Activated T-cell treated with anti-CD3 and anti-CD28 coated beads for 1 hour (primary cell): Measurements from ENCODE around the gene VSX1.

ENCODE experiments used
- DNase-seq: peaks from one replicate; pipeline ENCODE4 v3.0.0-alpha.2; 2020; ENCODE audit warnings: low read depth

VSX1 gene

DNA sequence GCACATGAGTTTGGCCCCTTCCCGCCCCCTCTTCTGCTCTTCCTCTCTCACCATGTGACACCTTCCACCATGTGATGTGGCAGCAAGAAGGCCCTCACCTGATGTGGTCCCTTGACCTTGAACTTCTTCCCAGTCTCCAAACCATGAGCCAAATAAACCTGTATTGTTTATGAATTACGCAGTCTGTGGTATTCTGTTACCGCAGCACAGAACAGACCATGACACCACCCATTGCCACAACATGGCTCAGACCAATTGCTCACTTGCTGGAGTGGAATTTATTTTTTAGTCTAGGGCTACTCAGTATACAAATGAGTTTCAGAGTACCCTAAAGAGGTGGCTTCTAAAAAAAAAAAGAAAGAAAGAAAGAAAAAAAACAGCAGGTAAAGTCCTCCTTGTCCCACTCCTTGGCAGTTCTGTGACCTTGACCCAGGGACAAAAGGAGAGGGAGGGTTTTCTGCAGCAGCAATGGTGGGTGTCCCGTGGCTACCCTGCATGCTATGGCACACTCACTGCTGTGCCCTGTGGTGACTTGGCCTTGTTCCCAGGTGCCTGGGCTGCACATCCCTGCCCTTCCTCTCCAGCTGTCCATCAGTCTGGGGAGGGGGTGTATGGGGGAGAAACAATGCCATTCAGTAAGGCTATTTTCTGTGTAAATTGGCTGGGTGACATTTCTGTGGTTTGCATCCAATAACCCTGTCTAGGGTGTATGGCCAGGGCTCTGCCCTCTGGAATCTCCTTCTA lies 5.4 kb upstream of the VSX1 start:
- DNase-seq, result no peak

DNA sequence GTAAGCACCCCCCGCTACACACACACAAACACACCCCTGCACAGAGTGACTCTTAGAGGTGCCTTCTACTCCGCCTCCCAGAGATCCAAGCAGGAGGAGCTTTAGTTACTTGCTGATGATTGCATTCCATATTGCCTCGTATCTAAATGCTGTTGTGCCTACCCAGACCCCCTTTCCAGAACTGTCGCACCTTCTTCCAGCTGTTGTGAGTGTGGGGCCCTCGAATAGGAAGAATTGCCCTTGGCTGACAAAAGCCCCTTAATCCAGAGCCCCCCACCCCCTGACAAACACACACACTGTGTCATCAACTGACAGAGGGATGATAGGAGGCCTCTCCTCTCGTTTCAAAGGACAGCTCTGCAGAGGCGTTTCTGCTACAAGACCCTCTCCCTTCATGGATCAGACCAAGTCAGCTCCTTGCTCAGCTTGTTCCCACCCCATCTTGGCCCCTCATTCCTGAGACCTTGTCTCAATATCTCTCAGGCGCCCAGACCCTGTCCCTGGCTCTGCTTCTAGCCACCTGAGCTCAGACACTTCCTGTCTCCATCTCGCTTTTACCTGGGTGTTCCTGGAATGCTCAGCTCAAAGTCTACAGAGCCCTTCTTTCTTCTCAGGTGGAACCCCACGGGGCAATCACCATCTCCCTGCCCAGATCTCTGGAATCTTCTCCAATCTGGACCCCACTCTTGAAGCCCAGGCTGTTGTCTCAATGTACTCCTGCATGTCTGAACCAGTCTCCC lies 4.0 kb upstream of the VSX1 start:
- DNase-seq, result no peak

DNA sequence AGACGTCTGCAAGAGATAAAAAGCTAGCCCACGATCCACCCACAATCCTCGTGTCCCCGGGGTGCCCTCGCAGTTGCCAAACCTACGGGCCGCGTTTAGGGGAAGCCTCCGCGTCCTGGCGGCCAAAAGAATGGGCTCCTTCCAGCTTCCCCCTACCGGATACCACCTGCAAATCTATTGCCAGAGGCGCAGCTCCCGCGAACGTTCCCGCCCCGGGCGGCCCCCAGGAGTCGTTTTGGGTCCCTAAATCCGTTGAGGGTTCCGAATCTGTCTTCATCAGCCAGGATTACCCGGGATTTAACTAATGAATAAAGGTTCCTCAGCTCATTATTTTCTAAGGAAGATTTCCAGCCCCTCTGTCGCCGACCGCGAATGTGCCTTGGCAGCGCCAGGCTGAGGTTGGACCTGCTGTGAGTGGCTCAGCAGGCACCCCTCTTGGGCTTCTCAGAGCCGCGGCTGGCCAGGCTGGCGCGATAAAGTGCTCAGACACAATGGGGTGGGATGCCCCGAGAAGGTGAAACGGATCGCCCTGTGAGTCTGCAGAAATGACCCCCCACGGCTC lies 2.8 kb upstream of the VSX1 start:
- no peak for DNase-seq

DNA sequence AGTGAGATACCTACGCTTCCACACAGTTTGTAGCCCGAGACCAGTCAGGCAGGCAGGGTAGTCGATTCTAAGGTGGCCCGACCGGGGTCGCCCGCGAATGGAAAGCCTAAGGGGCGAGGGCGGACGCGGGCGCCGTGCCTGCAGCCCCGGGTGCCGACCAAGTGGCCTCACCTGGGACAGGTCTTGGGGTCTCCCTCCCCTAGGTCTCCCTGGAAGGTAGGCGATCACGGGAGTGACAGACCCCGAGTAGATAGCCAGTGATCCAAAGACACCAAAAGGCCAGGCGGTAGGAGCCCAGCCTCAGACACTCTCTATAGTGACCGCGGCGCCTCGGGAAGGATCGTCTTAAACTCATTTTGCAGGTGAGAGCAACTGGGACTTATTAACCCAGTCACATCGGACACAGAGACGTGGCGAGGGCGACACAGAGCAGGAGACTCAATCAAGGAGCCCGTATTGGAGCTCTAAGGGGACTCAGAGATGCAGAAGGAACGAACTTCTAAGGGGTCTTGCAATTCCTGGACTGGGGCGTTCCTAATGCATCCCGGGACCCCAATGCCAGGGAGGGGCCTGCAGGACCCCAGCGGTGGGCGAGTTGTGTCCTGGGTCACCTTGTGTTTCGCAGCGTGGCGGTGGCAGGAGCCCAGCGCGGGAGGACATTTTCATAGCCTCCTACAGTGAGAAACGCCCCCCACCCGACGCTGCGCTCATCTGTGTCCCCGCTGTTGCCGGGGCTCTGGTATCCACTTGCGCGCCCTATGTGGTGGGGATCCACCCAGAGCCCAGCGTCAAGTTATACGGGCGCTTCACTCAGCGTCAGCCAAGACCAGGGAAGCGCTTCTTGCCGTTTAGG lies 2.1 kb upstream of the VSX1 start:
- DNase-seq, result no peak

DNA sequence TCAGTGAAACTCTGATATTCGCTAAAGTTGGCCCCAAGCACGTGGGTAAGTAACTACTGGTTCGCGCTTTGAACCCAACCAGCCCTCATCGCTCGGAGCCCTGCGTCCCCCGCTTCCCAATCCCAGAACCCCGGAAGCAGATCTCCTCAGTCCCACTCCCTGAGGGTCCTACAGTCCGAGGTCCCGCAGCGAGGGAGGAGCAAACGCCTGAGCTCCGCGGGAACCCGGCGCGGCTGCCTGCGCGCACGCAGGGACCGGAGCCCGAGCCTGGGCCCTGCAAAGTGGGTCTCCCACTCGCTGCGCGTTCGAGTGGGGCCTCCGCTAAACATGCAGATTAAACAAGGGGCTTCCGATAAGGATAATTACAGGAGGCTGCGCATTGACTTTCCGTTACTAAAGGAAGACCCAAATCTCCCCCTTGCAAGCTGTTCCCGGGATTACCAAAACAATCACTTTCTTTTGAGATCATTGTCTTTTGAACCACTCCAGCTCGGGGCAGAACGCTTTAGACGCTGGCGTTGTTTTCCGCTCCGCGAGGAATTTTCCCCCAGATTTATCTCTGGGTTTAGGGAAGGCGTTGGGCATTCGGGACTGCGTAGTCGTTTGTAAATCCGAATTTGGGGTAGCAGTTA lies 1.3 kb upstream of the VSX1 start:
- no peak for DNase-seq

DNA sequence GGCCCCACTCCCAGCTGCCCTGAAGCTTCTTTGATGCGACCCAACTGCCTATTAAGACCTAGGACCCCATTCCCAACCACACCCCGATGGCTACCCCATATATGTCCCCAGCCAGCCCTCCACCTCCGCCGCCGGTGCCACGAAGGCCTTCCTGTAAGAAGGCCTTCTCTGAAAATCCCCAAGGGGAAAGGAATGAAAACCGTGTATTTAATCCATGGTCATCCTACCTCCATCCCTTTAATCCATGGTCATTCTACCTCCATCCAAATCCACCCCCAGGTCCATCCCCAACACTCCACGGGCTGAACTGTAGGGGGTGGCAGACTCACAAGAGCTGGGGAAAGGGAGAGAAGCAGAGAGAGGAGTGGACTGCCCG lies 545 bp upstream of the VSX1 start:
- DNase-seq, result no peak

DNA sequence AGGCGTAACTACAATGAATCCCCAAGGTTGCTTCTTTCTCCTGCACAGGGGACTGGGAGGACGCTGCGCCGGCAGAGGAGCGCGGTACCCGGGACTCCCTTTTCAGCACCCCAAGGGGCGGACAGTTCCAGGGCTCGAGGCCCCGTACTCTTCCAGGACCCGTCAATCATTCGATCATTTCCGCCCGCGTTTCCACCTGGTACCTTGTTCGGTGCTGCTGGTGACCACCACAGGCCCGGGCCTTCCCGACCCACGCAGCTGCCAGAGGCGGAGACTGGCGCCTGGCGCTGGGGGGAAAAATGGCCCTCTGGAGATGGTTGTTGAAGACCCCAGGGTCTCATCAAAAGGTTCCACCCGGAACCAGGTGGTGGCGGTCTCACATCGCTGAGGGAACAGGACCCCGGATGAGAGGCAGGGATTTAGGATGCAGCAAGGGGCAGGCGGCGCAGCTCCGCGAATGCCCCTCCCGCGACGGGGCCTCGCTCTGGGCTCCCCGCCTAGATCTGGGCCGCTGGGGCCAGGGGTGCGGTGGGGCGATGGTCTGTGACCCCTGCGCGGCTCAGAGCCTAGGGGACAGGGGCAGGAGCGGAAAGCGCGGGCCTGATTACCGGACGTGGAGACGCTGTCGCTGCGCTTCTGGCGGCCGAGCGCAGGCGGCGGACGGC lies 744 bp downstream of the VSX1 start:
- no peak for DNase-seq

DNA sequence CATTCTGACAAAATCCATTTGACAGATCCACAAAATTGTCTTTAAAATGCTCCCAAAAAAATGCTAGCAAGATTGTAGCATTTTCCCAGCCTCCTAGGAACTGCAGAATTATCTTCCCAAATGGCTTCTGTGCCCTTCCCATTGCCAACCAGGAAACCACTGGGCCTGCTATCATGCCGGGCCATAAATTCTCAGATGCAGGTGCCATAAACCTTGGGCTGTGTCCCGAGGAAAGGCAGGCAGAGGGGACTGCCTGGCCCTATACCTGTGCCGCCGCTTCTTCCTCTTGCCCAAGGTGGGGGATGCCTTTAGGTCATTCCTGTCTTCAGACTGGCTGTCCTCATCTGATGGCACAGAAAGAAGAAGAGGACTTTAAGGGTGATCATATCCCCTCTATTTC lies 2.8 kb downstream of the VSX1 start:
- DNase-seq, result no peak

DNA sequence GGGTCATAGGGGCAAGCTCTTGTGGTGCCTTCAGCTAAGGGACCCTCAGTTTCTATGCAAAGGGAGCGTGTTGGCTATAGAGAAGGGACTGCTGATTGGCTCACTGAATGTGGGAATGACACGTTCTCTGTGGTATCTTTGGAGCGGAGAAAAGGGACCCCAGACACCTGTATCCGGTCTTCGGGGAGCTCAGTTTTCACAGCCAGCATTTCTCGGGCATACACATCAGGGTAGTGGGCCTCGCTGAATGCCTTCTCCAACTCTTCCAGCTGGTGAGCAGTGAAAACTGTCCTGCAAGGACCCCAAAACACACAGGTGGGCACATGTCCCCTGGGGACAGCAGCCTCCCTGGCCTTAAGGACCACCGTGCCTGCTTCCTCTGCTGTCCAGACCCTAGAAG lies 3.3 kb downstream of the VSX1 start:
- no peak for DNase-seq

DNA sequence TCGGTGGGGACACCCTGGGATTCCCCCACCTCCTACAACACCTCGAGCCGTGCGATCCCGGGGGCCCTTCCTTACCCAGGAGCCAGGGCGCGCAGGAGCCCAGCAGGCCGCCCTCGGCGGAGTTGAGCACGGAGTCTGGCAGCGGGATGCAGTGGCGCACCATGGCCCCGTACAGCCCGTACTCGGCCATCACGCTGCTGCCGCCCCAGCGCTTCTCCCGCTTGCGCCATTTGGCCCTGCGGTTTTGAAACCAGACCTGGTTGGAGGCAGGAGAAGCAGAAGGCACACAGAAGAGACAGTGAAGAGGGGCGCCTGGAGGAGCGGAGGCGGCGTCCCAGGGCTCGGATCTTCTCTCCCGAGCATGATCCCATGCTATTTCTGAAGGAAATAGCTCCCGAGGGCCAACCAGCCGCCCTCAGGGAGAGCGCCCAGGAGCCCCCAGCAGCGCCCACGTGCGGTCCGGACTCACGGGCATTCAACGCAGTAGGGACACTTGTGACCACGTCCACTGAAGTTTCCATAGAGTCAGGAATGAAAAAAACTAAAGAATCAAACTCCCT lies 4.3 kb downstream of the VSX1 start:
- DNase-seq, result no peak

DNA sequence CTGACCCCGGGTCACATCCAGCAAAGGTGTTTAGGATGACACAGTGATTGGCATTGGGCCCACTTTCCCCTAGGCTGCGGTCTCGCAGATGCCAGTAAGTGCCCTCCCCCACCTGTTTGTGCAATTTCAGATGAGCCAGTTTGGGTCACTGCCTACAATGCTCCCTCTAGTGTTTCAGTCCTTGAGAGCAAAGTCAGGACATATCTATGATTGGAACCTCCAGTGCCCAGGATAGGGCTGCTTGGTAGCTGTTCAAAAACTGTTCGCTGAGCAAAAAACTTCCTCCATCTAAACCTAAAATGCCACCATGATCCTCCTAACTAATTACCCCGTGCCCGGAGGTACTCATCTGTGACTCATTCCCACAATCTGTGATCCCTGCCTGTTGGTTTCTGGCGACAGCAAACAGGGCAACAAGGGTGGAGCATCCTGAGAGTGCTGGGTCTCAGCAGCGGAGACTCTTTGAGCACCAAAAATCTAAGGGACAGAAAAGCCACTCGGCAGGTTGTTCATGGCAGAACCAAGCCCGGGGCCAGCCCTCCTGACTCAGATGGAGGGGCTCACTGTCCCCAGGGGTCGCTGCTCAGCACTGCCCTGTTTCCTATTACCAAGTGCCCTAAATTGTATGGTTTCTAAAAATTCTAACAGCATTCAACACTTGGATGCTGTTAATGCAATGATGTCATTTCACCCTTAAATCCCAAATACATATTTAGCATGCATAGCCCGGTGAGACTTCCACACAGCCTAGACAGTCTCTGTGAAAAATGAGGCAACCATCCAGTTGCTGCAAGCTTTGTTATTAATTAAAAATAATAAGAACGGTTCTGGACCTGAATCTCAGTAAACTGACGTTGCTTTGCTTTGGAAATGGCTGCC lies 5.0 kb downstream of the VSX1 start:
- DNase-seq, result no peak

DNA sequence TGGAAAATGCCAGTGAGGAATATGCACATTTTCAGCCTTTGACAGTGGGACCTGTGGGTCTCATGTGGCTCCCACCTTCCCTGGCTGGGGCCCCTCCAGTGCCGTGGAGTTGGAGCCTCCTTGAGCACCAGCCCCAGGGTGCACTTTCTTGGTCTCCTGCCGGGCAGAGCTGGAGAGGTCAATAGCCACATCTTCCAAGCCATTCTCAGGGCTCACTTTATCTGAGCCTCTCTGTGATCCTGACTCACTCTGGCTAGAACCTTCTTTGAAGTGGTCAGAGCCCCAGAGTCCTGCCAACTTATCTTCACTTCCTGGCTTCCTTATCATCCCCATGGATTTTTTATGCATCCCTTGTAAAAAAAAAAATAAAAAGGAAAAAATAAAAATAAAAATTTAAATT lies 5.7 kb downstream of the VSX1 start:
- DNase-seq, result no peak

DNA sequence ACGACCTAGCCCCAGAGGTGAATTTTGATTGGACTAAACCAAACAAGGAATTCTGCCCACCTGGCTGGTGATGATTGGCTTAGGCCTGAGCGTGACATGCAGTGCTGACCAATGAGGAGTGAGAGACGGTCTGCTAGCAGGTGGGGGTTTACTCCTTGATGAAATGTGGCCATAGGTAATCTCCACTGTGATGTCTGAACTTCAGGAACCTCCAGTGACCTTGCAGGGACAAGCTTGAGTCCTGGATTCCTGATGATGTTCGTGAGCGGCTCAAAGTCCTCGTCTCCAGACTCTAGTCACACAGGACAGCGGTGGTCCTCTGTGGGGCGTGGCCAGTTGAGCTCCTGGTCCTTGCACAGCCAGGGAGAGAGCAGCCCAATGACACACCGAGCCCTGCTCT lies 8.4 kb downstream of the VSX1 start:
- DNase-seq, result no peak

DNA sequence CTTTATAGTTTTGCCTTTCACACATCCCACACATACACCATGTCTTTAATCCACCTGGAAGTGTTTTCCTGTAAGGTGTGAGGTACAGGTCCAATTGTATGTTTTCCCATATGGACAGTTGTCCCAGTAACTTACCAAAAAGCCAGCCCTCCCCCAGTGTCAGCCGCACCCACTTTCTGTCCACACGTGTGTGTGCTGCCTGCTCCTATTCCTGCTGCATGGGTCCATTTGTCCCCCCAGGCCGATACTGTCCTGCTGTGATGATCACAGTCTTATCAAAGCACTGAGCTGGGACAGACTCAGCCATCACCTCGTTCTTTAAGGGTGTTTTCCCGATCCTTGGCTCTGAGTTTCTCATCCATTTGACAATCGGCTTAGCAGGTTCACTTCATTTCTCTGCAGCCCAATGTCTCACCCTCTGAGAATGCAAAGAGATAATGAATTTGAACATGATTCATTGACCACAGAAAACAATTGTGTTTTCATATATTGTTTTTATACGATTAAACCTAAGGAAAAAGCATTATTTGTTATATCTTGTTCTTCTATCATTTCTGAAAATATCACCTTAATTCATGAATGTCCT lies 9.6 kb downstream of the VSX1 start:
- DNase-seq, result no peak

DNA sequence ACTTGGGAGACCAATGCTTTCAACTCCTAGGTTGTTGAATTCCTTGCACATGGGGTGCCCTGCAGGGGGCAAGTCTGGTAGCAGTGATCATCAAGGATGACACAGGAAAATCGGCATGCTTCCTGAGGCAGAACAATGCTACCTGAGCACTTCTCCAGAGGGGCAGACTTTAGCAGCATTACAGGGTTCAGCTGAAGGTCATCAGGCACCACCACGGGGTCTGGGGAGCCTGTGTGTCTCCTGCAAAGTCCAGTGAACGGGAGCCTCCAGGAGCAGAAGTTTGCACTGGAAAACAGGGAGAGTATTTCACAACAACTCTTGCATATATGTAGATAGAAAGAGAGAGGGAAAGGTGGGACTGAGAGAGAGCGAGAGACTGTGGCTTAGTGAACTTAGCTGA lies 10.2 kb downstream of the VSX1 start:
- DNase-seq, result no peak

DNA sequence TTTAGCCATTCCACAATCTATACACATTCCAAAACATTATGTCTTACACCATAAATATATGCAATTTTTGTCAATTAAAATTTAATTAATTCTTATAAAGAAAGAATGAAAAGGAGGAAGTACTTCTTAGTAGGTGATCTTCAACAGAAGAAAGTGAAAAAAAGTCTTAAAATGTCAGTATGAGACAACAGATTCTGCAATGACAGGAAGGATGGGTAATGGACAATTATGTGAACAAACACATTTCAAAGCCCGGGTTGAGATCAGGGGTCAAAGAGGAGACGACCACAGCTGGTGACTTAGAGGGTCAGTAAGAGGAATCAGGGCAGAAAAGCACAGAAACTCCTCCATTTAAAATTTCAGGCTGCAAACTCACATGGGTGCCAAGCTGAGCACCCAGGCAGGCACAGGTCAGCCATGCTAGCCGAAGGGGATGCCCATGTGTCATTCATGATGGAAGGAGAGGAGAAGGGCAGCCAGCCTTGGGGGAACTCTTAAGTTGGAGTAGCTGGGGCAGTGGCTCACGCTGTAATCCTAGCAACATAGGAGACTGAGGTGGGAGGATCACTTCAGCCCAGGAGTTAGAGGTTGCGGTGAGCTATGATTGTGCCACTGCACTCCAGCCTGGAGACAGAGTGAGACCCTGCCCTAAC lies 11.0 kb downstream of the VSX1 start:
- DNase-seq, result no peak

DNA sequence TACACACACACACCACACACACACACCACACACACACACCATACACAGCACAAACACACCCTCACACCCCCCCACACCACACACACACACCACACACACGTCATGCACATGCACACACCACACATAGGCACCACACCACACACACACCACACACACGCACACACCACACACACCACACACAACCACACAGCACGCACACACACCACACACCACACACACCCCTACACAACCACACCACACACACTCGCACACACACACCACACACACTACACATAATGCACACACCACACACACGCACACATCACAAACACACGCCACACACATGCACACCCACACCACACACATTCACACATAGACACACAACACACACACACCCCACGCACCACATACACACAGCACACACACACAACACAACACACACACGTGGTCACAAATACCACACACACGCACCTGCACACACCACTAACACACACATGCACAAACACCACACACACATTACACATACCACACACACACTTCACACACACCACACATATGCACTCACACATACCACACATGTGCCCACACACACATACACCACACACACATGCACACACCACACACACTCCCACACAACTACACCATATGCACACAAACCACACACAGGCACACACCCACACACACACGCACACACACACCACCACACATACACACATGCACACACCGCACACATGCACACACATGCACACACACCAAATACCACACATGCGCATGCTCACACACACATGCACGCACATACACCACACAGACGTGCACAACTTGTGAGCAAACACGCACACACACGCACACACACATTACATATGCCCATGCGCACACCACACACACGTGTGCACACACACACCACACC lies 14.6 kb downstream of the VSX1 start:
- no peak for DNase-seq

DNA sequence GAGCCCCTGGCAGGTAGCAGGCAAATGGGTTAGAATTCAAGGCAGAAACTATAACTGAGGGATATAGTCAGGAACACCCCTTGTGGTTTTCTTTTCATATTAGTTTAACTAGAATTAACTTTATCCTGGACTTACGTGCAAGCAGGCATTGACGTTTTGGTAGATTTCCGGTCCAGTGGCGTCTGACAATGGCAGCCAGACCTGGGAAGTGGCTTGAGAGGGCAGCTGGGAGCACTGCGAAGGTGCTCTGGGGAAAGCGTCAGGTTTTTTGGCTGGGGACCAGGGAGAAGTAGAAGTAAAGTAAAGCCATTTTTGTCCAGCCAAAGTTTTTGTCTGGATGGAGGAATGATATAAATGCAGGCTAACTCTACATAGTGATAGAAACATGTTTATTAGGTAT lies 15.6 kb downstream of the VSX1 start:
- no peak for DNase-seq
